Cardiac muscle cell (in vitro differentiated cells and primary cell): ENCODE data around the gene PRODH. TPM values are rescaled to one million over a fixed set of nuclear protein-coding genes. Genes with fewer than 3 reads are reported as not detected.
"Not testable (repeated sequence)": the region's sequence is repeated elsewhere in the genome, so short reads cannot be mapped to it uniquely, and the experiment has no call there.

Experiments
- DNase-seq, 2 donors: peaks; one replicate each; pipeline versions ENCODE4 v3.0.0 to v3.0.0-alpha.2; 2010 to 2017; ENCODE audit warnings: low read depth in 1 of 2, low spot score in 1 of 2
- H3K27ac ChIP-seq: fragments of 200-600 bp; sonication (generic); 2 replicates; pipeline ENCODE4 v1.5.1; 2016
- H3K27me3 ChIP-seq: fragments of 200-600 bp; sonication (generic); 2 replicates; pipeline ENCODE4 v1.6.0; 2016; ENCODE audit warnings: control low read depth
- H3K36me3 ChIP-seq: fragments of 200-600 bp; sonication (generic); 2 replicates; pipeline ENCODE4 v1.5.1; 2016; ENCODE audit warnings: control low read depth
- H3K4me1 ChIP-seq: fragments of 200-600 bp; sonication (generic); 2 replicates; pipeline ENCODE4 v1.8.1; 2017; ENCODE audit warnings: low read depth, mild to moderate bottlenecking, mixed run types
- H3K4me3 ChIP-seq: fragments of 200-600 bp; sonication (generic); 2 replicates; pipeline ENCODE4 v1.5.1; 2016; ENCODE audit warnings: mild to moderate bottlenecking
- H3K9me3 ChIP-seq: fragments of 200-600 bp; sonication (generic); 2 replicates; pipeline ENCODE4 v1.5.1; 2017; ENCODE audit warnings: low read depth, mild to moderate bottlenecking, control low read depth
- CTCF ChIP-seq: IDR thresholded peaks from 2 replicates; pipeline ENCODE4 v1.5.1; 2012; ENCODE audit warnings: low read depth, mild to moderate bottlenecking, low read length
- polyA plus RNA-seq: library from polyadenylated mRNA; unstranded; fragments of >200 nt; fragmentation: Nextera tagmentation; extraction: Ambion mirVana; gene quantifications from 2 replicates; pipeline ENCODE4 v1.2.1, GENCODE V29; 2016
- total RNA-seq: library from RNA; depleted of rRNA; stranded (reverse); fragments of >200 nt; gene quantifications from 2 replicates; pipeline ENCODE4 v1.2.3, GENCODE V29; 2016

PRODH gene
- total and polyA plus RNA-seq, 2 experiments from 2014 or later: 3.4 to 7.1 TPM

- DNase-seq: no peak
- Histone ChIP-seq H3K9me3 (no peaks in the 10 kb centered on the region), H3K27me3 (peaks cover 11% of the 10 kb centered on the region), H3K27ac (no peak overlapping the region), H3K4me1 (no peaks in the 10 kb centered on the region), H3K36me3 (no peaks in the 10 kb centered on the region), H3K4me3 (no peak overlapping the region)
- TF ChIP-seq CTCF: no peak
These were observed 38.5 kb upstream of the PRODH start for GRCh38 chr22:18974477-18975180.

GRCh38 chr22:18973264-18974031 is 37.4 kb upstream of the PRODH start:
- Histone ChIP-seq H3K9me3 (no peaks in the 10 kb centered on the region), H3K27ac (no peak overlapping the region), H3K36me3 (no peaks in the 10 kb centered on the region), H3K4me3 (no peak overlapping the region), H3K27me3 (peaks cover 17% of the 10 kb centered on the region), H3K4me1 (no peaks in the 10 kb centered on the region)
- TF ChIP-seq CTCF: no peak
- no peak for DNase-seq

GRCh38 chr22:18972591-18972990 is 36.5 kb upstream of the PRODH start:
- not testable (repeated sequence) for H3K4me1 ChIP-seq, H3K9me3 ChIP-seq, H3K4me3 ChIP-seq, DNase-seq, H3K36me3 ChIP-seq, H3K27ac ChIP-seq
- peaks cover 17% of the 10 kb centered on the region for H3K27me3 ChIP-seq

GRCh38 chr22:18972029-18972428 is 35.9 kb upstream of the PRODH start:
- H3K4me3 ChIP-seq, DNase-seq, H3K27ac ChIP-seq, H3K36me3 ChIP-seq, H3K9me3 ChIP-seq, H3K4me1 ChIP-seq: not testable (repeated sequence)
- H3K27me3 ChIP-seq: peaks cover 17% of the 10 kb centered on the region

- Histone ChIP-seq H3K27ac (no peak overlapping the region), H3K27me3 (peaks cover 17% of the 10 kb centered on the region), H3K9me3 (no peaks in the 10 kb centered on the region), H3K36me3 (no peaks in the 10 kb centered on the region), H3K4me1 (no peaks in the 10 kb centered on the region), H3K4me3 (no peak overlapping the region)
- DNase-seq: no peak
- no peak for TF ChIP-seq CTCF
These were observed 35.2 kb upstream of the PRODH start for GRCh38 chr22:18971321-18971751.

- Histone ChIP-seq H3K36me3 (no peaks in the 10 kb centered on the region), H3K4me3 (peak overlapping the region; percentile 69), H3K4me1 (no peaks in the 10 kb centered on the region), H3K27me3 (peaks cover 17% of the 10 kb centered on the region), H3K27ac (no peak overlapping the region), H3K9me3 (no peaks in the 10 kb centered on the region)
- TF ChIP-seq CTCF: no peak
- DNase-seq: no peak
These were observed 34.8 kb upstream of the PRODH start for GRCh38 chr22:18970948-18971315.
